ENCODE results near the gene PLA2G4E.

Gene PLA2G4E

GRCh38 chr15:42002333-42002732 is 18.5 kb downstream of the PLA2G4E start:
- no peak for DNase-seq (ENCODE audit: extremely low spot score)
- ChIA-PET CTCF (no interaction called here), POLR2A (no interaction called here)
- TF ChIP-seq ZNF384 (IDR thresholded peaks at IDR 0.05) (no peak), TARDBP (IDR thresholded peaks at IDR 0.05) (no peak)

- CTCF ChIA-PET = no interaction called here
- no peak for DNase-seq (ENCODE audit: extremely low spot score)
- TF ChIP-seq SUZ12 (IDR thresholded peaks at IDR 0.05) (no peak), FOXK2 (IDR thresholded peaks at IDR 0.05) (no peak), TARDBP (IDR thresholded peaks at IDR 0.05) (no peak), L3MBTL2 (conservative IDR thresholded peaks at IDR 0.05) (no peak)
- POLR2A ChIA-PET = no interaction called here
Observed at GRCh38 chr15:42001236-42001635, 19.6 kb downstream of the PLA2G4E start.

DNA sequence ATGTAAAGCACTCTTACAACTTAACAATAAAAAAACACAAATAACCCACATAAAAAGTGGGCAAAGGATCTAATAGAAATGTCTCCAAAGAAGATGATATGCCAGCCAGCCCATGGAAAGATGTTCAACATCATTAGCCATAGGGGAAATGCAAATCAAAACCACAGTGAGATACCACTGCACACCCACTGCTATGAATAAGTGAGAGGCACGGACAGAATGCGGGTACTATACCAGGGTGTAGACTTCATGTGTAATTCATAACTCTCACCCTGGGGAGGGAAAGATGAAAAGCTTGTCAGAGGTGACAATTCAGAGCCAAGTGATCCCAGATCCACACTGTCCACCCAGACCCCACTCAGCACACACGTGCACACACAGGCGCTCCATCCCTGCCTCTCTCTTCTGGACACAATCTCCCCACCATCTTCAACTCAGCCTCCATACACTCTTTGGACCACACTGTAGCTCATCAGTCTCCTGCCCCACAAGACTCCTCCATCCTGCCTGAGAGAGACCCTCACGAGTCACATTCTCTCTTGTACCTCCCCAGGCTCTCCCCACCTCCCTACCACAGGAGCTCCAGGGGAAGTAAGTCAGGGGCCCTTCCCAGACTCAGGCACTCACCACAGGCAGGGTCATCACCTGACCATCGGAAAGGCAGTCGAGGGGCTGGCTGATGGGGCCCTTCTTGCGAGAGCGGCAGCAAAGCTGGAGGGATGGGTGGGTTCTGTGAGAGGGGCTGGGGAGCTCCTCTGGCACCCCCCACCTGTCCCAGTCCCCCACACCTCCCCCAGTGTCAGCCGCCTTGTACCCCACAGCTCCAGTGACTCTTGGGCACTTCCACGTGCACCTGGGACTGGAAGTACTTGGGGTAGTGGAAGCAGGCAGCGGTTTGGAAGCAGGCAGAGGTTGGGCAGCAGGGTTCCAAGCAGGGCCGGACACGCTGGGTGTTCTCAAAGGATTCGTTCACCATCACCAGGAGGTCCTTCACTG is 21.3 kb downstream of the PLA2G4E start:
- ChIA-PET CTCF (no interaction called here), POLR2A (no interaction called here)
- TF ChIP-seq HDGF (IDR thresholded peaks at IDR 0.05; ENCODE audit: borderline replicate concordance) = no peak
- TF ChIP-seq NFRKB (IDR thresholded peaks at IDR 0.05) = no peak
- no peak for TF ChIP-seq FOXA1 (IDR thresholded peaks at IDR 0.05)
- TF ChIP-seq ELF4 (IDR thresholded peaks at IDR 0.05) = no peak
- TF ChIP-seq L3MBTL2 (conservative IDR thresholded peaks at IDR 0.05) = no peak
- no peak for TF ChIP-seq FOXM1 (IDR thresholded peaks at IDR 0.05; ENCODE audit: borderline replicate concordance)
- no peak for TF ChIP-seq ARNT (IDR thresholded peaks at IDR 0.05)
- TF ChIP-seq LEF1 (IDR thresholded peaks at IDR 0.05; ENCODE audit: borderline replicate concordance) = no peak
- no peak for TF ChIP-seq TARDBP (IDR thresholded peaks at IDR 0.05)
- TF ChIP-seq SUZ12 (IDR thresholded peaks at IDR 0.05) = no peak
- TF ChIP-seq FOXK2 (IDR thresholded peaks at IDR 0.05) = no peak
- no peak for DNase-seq (ENCODE audit: extremely low spot score)

- DNase-seq (ENCODE audit: extremely low spot score) = no peak
- ChIA-PET POLR2A (no interaction called here), CTCF (interaction anchor here (1.0 to 1.2 kb wide), 2 partner anchors 8 to 12 kb away, joined by 3 to 4 read pairs; no protein-coding TSS in a partner anchor)
- TF ChIP-seq SP1 (IDR thresholded peaks at IDR 0.05) = no peak
- no peak for TF ChIP-seq FOXK2 (IDR thresholded peaks at IDR 0.05)
Observed at GRCh38 chr15:41997845-41998244, 23.0 kb downstream of the PLA2G4E start.

- CTCF ChIA-PET = interaction anchor here (1.0 kb wide), 1 partner anchor 11 kb away, joined by 3 read pairs; no protein-coding TSS in a partner anchor
- POLR2A ChIA-PET = no interaction called here
Observed at GRCh38 chr15:41996921-41997592, 23.8 kb downstream of the PLA2G4E start.

GRCh38 chr15:41996376-41996775 is 24.5 kb downstream of the PLA2G4E start:
- DNase-seq (ENCODE audit: extremely low spot score) = no peak
- CTCF ChIA-PET = no interaction called here
- TF ChIP-seq NFRKB (IDR thresholded peaks at IDR 0.05) (no peak), L3MBTL2 (conservative IDR thresholded peaks at IDR 0.05) (no peak), SP1 (IDR thresholded peaks at IDR 0.05) (no peak), HDGF (IDR thresholded peaks at IDR 0.05; ENCODE audit: borderline replicate concordance) (no peak), FOXM1 (IDR thresholded peaks at IDR 0.05; ENCODE audit: borderline replicate concordance) (no peak)
- POLR2A ChIA-PET = no interaction called here

More at GRCh38 chr15:41996921-41997592, 23.8 kb downstream of the PLA2G4E start:
- TF ChIP-seq PKNOX1 (IDR thresholded peaks at IDR 0.05) (no peak), CTBP1 (IDR thresholded peaks at IDR 0.05; ENCODE audit: borderline replicate concordance) (no peak), FOXM1 (IDR thresholded peaks at IDR 0.05; ENCODE audit: borderline replicate concordance) (no peak), HDGF (IDR thresholded peaks at IDR 0.05; ENCODE audit: borderline replicate concordance) (no peak), NFRKB (IDR thresholded peaks at IDR 0.05) (no peak), L3MBTL2 (conservative IDR thresholded peaks at IDR 0.05) (no peak), BHLHE40 (IDR thresholded peaks at IDR 0.05; ENCODE audit: borderline replicate concordance) (no peak), SP1 (IDR thresholded peaks at IDR 0.05) (no peak), ELF4 (IDR thresholded peaks at IDR 0.05) (no peak), ZNF384 (IDR thresholded peaks at IDR 0.05) (no peak), SUZ12 (IDR thresholded peaks at IDR 0.05) (no peak), TARDBP (IDR thresholded peaks at IDR 0.05) (no peak), FOXK2 (IDR thresholded peaks at IDR 0.05) (no peak)
- DNase-seq (ENCODE audit: extremely low spot score) = no peak

GRCh38 chr15:41995476-41995855 is 25.4 kb downstream of the PLA2G4E start:
- DNase-seq (ENCODE audit: extremely low spot score) = no peak
- ChIA-PET CTCF (no interaction called here), POLR2A (interaction anchor here (1.8 kb wide), 1 partner anchor 23 kb away, joined by 6 read pairs; the partner anchor contains the start of gene EHD4)
- TF ChIP-seq PKNOX1 (IDR thresholded peaks at IDR 0.05) (no peak), LEF1 (IDR thresholded peaks at IDR 0.05; ENCODE audit: borderline replicate concordance) (no peak), CTBP1 (IDR thresholded peaks at IDR 0.05; ENCODE audit: borderline replicate concordance) (no peak), FOXM1 (IDR thresholded peaks at IDR 0.05; ENCODE audit: borderline replicate concordance) (no peak), TARDBP (IDR thresholded peaks at IDR 0.05) (no peak), SUZ12 (IDR thresholded peaks at IDR 0.05) (no peak), L3MBTL2 (conservative IDR thresholded peaks at IDR 0.05) (no peak), NFRKB (IDR thresholded peaks at IDR 0.05) (no peak), ARNT (IDR thresholded peaks at IDR 0.05) (no peak), FOXA1 (IDR thresholded peaks at IDR 0.05) (no peak), ZNF384 (IDR thresholded peaks at IDR 0.05) (no peak), BHLHE40 (IDR thresholded peaks at IDR 0.05; ENCODE audit: borderline replicate concordance) (no peak), SP1 (IDR thresholded peaks at IDR 0.05) (no peak), FOXK2 (IDR thresholded peaks at IDR 0.05) (no peak), ELF4 (IDR thresholded peaks at IDR 0.05) (no peak)
